UCSD-AML1 (cell line): ENCODE data around the gene LRRC36.
"Not testable (repeated sequence)": the region's sequence is repeated elsewhere in the genome, so short reads cannot be mapped to it uniquely, and the experiment has no call there.

Source experiments
- DNase-seq: peaks from one replicate; lab custom pipeline; 2025; ENCODE audit not compliant: unreplicated experiment; lab: John Stamatoyannopoulos, UW

Gene LRRC36

DNA sequence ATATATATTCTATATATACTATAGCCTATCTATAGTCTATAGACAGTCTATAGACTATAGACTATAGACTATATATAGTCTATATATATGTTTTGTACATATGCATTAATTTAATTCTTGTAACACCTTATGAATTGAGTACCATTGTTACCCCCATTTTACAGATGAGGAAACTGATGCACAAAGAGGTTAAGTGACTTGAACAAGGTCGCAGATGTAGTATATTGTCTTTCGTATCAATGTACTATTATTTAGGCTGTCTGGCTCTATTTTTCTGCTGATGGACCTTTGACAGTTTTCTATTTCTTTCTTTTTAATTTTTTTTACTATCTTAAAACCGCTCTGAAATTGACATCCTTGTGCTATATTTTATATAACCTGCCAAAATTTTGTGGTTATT is 14.6 kb downstream of the LRRC36 start:
- no peak for DNase-seq

- no peak for DNase-seq
Measured at GRCh38 chr16:67342616-67343015, 16.0 kb downstream of the LRRC36 start.

DNA sequence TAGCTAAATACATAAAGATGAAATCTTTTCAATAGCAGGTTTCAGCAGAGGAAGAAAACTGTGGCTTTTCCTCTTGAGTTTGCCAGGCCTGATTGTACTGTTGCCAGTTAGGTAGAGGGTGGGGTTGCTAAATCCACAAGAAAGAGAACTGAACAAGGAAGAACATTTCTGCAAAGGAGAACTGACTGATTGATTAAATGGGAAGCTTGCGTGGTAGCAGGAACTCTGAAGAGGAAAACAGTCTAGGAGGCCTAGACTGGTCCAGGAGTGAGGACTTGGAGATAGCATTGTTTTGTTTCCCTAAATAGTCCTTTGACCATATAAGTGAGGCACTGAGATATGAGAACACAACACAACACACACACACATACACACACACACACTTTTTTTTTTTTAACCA is 18.8 kb downstream of the LRRC36 start:
- DNase-seq, result no peak

DNA sequence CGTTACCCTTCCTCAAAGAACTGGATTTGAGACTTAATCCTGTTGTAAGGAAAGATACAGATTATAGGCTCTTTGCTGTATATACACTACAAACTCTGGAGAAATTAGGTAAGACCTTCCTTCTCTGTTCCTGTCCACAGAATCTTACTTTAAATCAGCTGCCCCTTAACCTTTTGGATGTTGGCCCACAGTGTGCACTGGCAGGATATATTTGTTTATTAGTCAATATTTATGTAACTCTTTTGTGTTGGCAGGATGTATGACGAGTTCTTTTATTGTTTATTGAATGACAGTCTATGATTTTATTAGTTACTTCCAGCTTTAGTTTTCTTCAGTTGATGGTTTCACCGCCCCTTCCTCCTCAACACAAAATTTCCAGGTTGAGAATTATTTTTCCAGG is 19.7 kb downstream of the LRRC36 start:
- no peak for DNase-seq

GRCh38 chr16:67349172-67349571 is 22.6 kb downstream of the LRRC36 start:
- DNase-seq, result no peak

DNA sequence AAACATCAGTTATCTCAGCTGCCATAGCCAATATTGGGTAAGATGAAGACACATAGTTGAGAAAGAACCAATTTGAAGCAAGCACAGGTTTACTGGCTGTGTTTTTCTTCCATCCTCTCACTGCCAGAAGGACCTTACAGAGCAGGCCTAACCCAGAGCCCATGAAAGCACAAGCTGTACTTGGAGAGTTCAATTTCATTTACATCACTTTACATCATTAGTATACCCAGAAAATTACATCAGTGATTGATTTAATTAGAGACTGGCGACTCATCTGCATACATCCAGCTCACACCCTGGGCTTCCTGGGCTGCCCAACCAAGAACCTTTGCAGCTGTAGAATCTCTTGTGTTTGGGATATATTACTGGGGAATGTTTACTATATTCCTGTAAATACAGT is 23.7 kb downstream of the LRRC36 start:
- DNase-seq, result no peak

- DNase-seq, result not testable (repeated sequence)
Measured at GRCh38 chr16:67352463-67352862, 25.8 kb downstream of the LRRC36 start.

- DNase-seq, result no peak
Measured at GRCh38 chr16:67356396-67356795, 29.8 kb downstream of the LRRC36 start.

GRCh38 chr16:67357561-67357960 is 30.9 kb downstream of the LRRC36 start:
- no peak for DNase-seq

DNA sequence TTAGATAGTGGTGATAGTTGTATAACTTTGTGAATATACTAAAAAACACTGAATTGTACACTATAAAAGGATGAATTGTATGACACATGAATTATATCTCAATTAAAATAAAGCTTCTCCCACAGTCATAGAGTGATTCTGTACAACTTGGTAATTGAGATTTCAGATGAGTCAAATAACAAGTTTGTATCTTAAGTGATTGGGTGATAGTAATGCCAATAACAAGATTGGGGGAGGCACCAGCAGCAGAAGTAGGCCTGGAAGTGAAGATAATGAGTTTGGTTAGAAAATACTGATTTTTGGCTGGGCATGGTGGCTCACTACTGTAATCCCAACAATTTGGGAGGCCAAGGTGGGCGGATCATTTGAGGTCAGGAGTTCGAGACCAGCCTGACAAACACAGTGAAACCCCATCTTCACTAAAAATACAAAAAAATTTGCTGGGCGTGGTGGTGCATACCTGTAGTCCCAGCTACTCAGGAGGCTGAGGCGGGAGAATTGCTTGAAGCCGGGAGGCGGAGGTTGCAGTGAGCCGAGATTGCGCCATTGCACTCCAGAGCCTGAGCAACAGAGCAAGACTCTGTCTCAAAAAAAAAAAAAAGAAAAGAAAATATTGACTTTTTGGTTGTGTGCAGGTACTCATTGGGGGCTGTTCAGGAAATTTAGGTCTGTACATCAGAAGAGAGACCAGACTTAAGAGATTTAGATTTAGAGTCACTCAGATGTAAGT is 33.1 kb downstream of the LRRC36 start:
- DNase-seq, result not testable (repeated sequence)

DNA sequence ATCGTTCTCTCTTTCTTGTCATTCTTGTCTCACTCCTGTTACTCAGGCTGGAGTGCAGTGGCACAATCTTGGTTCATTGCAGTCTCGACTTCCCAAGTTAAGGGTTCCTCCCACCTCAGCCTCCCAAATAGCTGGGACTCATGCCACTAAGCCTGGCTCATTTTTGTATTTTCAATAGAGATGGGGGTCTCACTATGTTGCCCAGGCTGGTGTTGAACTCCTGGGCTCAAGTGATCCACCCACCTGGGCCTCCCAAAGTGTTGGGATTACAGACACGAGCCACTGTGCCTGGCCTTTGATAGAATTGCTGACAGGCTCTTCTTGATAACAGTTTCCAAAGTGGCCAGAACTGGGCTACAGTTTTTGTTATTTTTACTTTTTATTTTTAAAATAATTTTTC is 34.4 kb downstream of the LRRC36 start:
- DNase-seq, result no peak

DNA sequence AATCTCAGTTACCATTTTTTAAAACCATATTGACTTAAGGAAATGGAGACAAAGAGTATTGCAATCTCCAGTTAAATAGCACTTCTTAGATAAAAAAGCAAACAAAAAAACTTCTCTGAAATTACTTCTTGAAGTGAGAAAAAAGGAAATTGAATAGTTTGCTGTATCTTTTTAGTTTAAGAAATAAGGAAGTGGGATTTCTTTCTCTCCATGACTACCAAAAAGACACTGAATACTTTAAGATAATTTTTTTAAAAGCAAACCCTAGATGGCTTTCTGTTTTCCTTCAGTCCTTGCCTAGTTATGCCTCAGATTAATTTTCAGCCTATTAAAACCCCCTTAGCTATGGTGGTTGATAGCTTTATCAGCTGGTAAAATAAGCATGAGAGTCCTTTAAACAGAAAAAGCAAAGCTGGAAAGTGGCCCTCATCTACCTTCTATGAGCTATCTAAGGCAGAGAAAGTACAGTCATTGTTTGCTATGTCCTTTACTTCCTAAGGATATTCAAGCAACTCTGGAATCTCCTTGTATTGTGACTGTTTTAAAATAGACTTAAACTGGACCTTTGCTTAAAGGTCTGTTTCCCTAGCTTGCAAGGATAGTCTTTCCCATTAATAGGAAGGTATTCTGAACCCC is 38.1 kb downstream of the LRRC36 start:
- no peak for DNase-seq

- no peak for DNase-seq
Measured at GRCh38 chr16:67370661-67371060, 44.0 kb downstream of the LRRC36 start.

DNA sequence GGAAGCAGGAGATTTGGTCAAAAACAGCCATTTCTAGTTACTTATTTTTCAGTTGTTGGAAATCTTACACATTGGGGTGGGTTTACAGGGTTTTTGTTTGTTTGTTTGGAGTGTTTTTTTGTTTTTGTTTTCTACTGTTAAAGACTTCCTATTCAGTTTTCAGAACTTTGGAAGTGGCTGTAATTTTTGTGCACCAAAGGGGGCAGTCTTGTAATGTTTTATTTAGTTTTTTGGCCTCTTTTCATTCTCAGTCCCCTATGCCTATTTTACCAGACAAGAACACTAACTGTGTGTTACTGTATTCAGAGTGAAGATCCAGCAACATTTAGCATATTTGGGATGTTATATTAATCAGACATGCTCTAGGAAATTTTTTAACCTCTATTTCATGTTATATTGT is 46.0 kb downstream of the LRRC36 start:
- no peak for DNase-seq

- DNase-seq, result not testable (repeated sequence)
Measured at GRCh38 chr16:67376012-67376411, 49.4 kb downstream of the LRRC36 start.

GRCh38 chr16:67378642-67379041 is 52.0 kb downstream of the LRRC36 start:
- no peak for DNase-seq

DNA sequence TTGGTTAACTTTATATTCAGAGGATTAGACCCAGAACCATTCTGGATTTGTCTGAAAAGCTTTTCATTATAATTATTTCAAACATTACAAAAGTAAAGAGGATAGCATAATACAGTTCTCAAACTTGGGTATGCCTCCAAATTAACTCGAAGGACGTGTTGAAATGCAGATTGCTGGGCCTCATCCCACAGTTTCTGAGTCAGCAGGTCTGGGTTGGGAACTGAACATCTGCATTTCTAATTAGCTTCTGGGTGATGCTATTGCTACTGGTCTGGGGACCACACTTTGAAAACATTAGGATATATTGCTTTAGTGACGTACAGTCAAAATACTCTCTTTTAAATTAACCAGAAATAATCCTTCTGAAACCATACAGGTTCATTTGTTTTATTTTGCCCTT is 56.7 kb downstream of the LRRC36 start:
- no peak for DNase-seq

- no peak for DNase-seq
Measured at GRCh38 chr16:67384778-67385510, 58.3 kb downstream of the LRRC36 start.

GRCh38 chr16:67386861-67387455 is 60.3 kb downstream of the LRRC36 start:
- no peak for DNase-seq

DNA sequence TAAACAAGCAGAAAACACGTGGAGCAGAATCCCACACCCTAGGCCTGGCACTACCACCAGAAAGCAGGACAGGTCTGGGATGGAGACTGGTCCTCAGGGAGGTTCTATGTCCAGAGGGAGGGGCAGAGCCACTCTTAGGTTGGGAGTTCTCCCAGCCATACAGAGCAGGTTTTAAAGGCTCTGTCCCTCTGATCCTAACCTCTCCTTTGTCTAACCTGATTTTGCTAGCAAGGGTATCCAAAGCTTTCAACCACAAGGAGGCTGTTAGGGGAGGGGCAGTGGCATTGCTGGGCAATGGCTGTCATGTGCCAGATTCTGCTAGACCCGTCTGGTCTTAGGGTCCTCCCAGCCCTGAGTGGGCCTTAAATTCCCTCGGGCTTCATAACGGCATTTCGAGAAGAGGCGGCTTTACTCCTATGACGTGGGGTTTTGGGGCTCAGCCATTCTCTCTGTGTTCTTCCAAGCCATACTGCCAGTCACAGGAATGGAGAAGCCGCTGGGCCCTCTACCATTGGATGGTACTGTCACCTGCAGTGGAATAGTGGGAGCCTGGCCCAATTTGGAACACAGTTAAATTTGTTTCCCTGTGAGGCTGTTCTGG is 61.0 kb downstream of the LRRC36 start:
- no peak for DNase-seq

GRCh38 chr16:67388191-67388590 is 61.6 kb downstream of the LRRC36 start:
- no peak for DNase-seq
